Esophagus muscularis mucosa (tissue), 4 donors: Measurements from ENCODE around the gene HPX. TPM values are rescaled to one million over a fixed set of nuclear protein-coding genes. Genes with fewer than 3 reads are reported as not detected.
"Not testable (repeated sequence)": the region's sequence is repeated elsewhere in the genome, so short reads cannot be mapped to it uniquely, and the experiment has no call there.

ENCODE experiments used
- DNase-seq: peaks from one replicate; pipeline ENCODE4 v3.0.0-alpha.2; 2017; ENCODE audit errors: extremely low spot score
- H3K27ac ChIP-seq, 4 donors: fragments of 200-600 bp; sonication (generic); replicated peaks in 1 of 4; 1 replicate in 3 of 4; 2 replicates in 1 of 4; pipeline ENCODE4 v1.5.1; 2016 to 2019; ENCODE audit warnings: mild to moderate bottlenecking in 1 of 4
- H3K27me3 ChIP-seq, 4 donors: fragments of 200-600 bp; sonication (generic); one replicate each; pipeline versions ENCODE4 v1.5.1 to v1.6.0; 2016 to 2019
- H3K36me3 ChIP-seq, 4 donors: fragments of 200-600 bp; sonication (generic); one replicate each; pipeline ENCODE4 v1.5.1; 2016 to 2019
- H3K4me1 ChIP-seq, 4 donors: fragments of 200-600 bp; sonication (generic); one replicate each; pipeline ENCODE4 v1.5.1; 2016 to 2019
- H3K4me3 ChIP-seq, 4 donors: fragments of 200-600 bp; sonication (generic); 1 replicate in 2 of 4; 2 replicates in 2 of 4; pipeline ENCODE4 v1.5.1; 2016 to 2019; ENCODE audit warnings: mild to moderate bottlenecking in 4 of 4, moderate library complexity in 1 of 4
- H3K9me3 ChIP-seq, 4 donors: fragments of 200-600 bp; sonication (generic); 1 replicate in 3 of 4; 2 replicates in 1 of 4; pipeline ENCODE4 v1.5.1; 2016 to 2019
- CTCF ChIP-seq, 3 experiments: fragments of 200-600 bp in 2 of 3; fragments of 450-650 bp in 1 of 3; sonication (generic) in 2 of 3; IDR thresholded peaks; one replicate each; pipeline ENCODE4 v1.5.1; 2017 to 2019; ENCODE audit warnings: antibody characterized with exemption in 3 of 3, mild to moderate bottlenecking in 2 of 3, moderate library complexity in 1 of 3
- EP300 ChIP-seq: sonication (generic); formaldehyde crosslinking; IDR thresholded peaks from one replicate; pipeline ENCODE4 v1.6.1; 2017; ENCODE audit warnings: antibody characterized with exemption
- POLR2A ChIP-seq: fragments of 450-650 bp; IDR thresholded peaks from one replicate; pipeline ENCODE4 v1.6.1; 2017; ENCODE audit warnings: antibody characterized with exemption, moderate library complexity, mild to moderate bottlenecking, low read depth
- POLR2AphosphoS5 ChIP-seq, 2 donors: sonication (generic); formaldehyde crosslinking; IDR thresholded peaks; one replicate each; pipeline ENCODE4 v1.6.1; 2017; ENCODE audit warnings: antibody characterized with exemption in 2 of 2
- WGBS: methylation state at CpG from one replicate; pipeline ENCODE4 v1.1.5; 2018; 5-methylcytosine and 5-hydroxymethylcytosine counted together
- intact Hi-C: fragments of 100-400 bp; cut with DNase I; formaldehyde crosslinking; loops from one replicate; pipeline ENCODE4 v1.15.1; 2023
- total RNA-seq, 4 donors: library from RNA; depleted of rRNA; stranded (reverse); fragments of >200 nt; gene quantifications; one replicate each; pipeline versions ENCODE4 v1.1.0 to v1.2.1, GENCODE V29; 2016

The HPX gene
- total RNA-seq, 4 donors from 2014 or later: 0.50 to 1.2 (median 0.69) TPM

- no peaks in the 10 kb centered on the region for H3K27me3 ChIP-seq
- no peaks in the 10 kb centered on the region for H3K9me3 ChIP-seq
- H3K36me3 ChIP-seq: peaks cover 19 to 84% (median 61%) of the 10 kb centered on the region in 4 donors
- intact Hi-C loops: loop anchor here (10.0 kb wide), 1 partner anchor 208 kb away; the partner anchor contains the start of genes ILK and RRP8
- 20% methylated on average over 1 of the region's 1 CpG for WGBS
- no peak for DNase-seq
- peak overlapping the region in 1 of 4 donors; percentile 20 for H3K27ac ChIP-seq
- no peak overlapping the region for H3K4me3 ChIP-seq
- H3K4me1 ChIP-seq: peaks cover 3 to 18% (median 14%) of the 10 kb centered on the region in 4 donors
- no peak for TF ChIP-seq EP300
Measured at GRCh38 chr11:6397156-6397555, 43.6 kb downstream of the HPX start.

GRCh38 chr11:6395470-6396060, 45.2 kb downstream of the HPX start:
- 87% methylated on average over 5 of the region's 16 CpGs for WGBS
- intact Hi-C loops: loop anchor here (10.0 kb wide), 1 partner anchor 209 kb away; the partner anchor contains the start of genes ILK and RRP8
- no peak for DNase-seq
- Histone ChIP-seq H3K4me1 (peaks cover 15 to 33% (median 28%) of the 10 kb centered on the region in 4 donors), H3K36me3 (peaks cover 13 to 75% (median 51%) of the 10 kb centered on the region in 4 donors), H3K9me3 (no peaks in the 10 kb centered on the region), H3K27me3 (no peaks in the 10 kb centered on the region), H3K4me3 (no peak overlapping the region), H3K27ac (no peak overlapping the region)
- no peak for TF ChIP-seq CTCF (IDR thresholded peaks at IDR 0.05)
- TF ChIP-seq EP300: no peak
- no peak for TF ChIP-seq POLR2A
- no peak for TF ChIP-seq POLR2AphosphoS5 (IDR thresholded peaks at IDR 0.05)

GRCh38 chr11:6393989-6394670, 46.7 kb downstream of the HPX start:
- H3K9me3 ChIP-seq: no peaks in the 10 kb centered on the region
- no peak overlapping the region for H3K27ac ChIP-seq
- WGBS: 90% methylated on average over 16 of the region's 16 CpGs
- no peak for DNase-seq
- H3K4me3 ChIP-seq: no peak overlapping the region
- no peaks in the 10 kb centered on the region for H3K27me3 ChIP-seq
- TF ChIP-seq EP300 (no peak), POLR2AphosphoS5 (IDR thresholded peaks at IDR 0.05) (no peak), POLR2A (no peak), CTCF (IDR thresholded peaks at IDR 0.05) (no peak)
- H3K4me1 ChIP-seq: peaks cover 15 to 43% (median 35%) of the 10 kb centered on the region in 4 donors
- intact Hi-C loops: loop anchor here (10.0 kb wide), 1 partner anchor 211 kb away; the partner anchor contains the start of genes ILK and RRP8
- peaks cover 5 to 61% (median 44%) of the 10 kb centered on the region in 4 donors for H3K36me3 ChIP-seq

- WGBS: 91% methylated on average over 4 of the region's 4 CpGs
- H3K27ac ChIP-seq, H3K4me3 ChIP-seq, H3K9me3 ChIP-seq, H3K27me3 ChIP-seq, DNase-seq: not testable (repeated sequence)
- H3K36me3 ChIP-seq: peaks cover 0 to 45% (median 39%) of the 10 kb centered on the region in 4 donors
- intact Hi-C loops: loop anchor here (10.0 kb wide), 1 partner anchor 213 kb away; the partner anchor contains the start of genes ILK and RRP8
- peaks cover 15 to 40% (median 36%) of the 10 kb centered on the region in 4 donors for H3K4me1 ChIP-seq
Measured at GRCh38 chr11:6392251-6392650, 48.5 kb downstream of the HPX start.

- WGBS: 96% methylated on average over 9 of the region's 18 CpGs
- H3K27me3 ChIP-seq: no peaks in the 10 kb centered on the region
- no peak for TF ChIP-seq EP300
- TF ChIP-seq CTCF (IDR thresholded peaks at IDR 0.05): no peak
- no peak for TF ChIP-seq POLR2AphosphoS5 (IDR thresholded peaks at IDR 0.05)
- TF ChIP-seq POLR2A: no peak
- no peak for DNase-seq
- H3K9me3 ChIP-seq: no peaks in the 10 kb centered on the region
- peak overlapping the region in 3 of 4 donors; percentile 86 to 89 (median 88) for H3K4me3 ChIP-seq
- peak overlapping the region; percentile 87 to 95 (median 90) for H3K27ac ChIP-seq
- H3K36me3 ChIP-seq: peaks cover 0 to 41% (median 36%) of the 10 kb centered on the region in 4 donors
- H3K4me1 ChIP-seq: peaks cover 15 to 36% (median 32%) of the 10 kb centered on the region in 4 donors
- intact Hi-C loops: loop anchor here (10.0 kb wide), 1 partner anchor 213 kb away; the partner anchor contains the start of genes ILK and RRP8
Measured at GRCh38 chr11:6391537-6392134, 49.2 kb downstream of the HPX start.
